ENCODE measurements around the gene LZTR1.

DNA sequence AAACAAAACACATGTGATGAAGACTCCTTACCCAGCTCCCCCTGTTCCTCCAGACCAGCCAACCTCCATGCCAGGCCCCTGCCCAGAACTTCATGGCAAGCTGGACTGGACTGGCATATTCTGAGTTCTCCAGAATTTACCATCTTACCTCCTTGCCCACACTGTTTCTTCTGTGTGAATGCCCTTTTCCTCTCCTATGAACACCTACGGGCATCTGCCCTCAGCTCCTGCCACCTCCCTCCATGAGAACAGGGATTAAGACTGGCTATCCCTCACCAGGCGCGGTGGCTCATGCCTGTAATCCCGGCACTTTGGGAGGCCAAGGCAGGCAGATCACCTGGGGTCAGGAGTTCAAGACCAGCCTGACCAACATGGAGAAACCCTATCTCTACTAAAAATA lies 21.5 kb upstream of the LZTR1 start:
- TF ChIP-seq CTCF (IDR thresholded peaks at IDR 0.05) = no peak
- no peak for TF ChIP-seq POLR2A (IDR thresholded peaks at IDR 0.05)
